SW 1271 (cell line): ENCODE results near the gene CEP85L.
"Not testable (repeated sequence)": the region's sequence is repeated elsewhere in the genome, so short reads cannot be mapped to it uniquely, and the experiment has no call there.

Experiments used
- DNase-seq, 2 experiments: peaks; one replicate each; lab custom pipeline; 2025; lab: John Stamatoyannopoulos, UW

Gene CEP85L

GRCh38 chr6:118495485-118496280 is 155.7 kb downstream of the CEP85L start:
- DNase-seq = no peak

GRCh38 chr6:118494091-118494490 is 157.3 kb downstream of the CEP85L start:
- DNase-seq = no peak

GRCh38 chr6:118489990-118490389 is 161.4 kb downstream of the CEP85L start:
- no peak for DNase-seq

GRCh38 chr6:118488631-118489030 is 162.8 kb downstream of the CEP85L start:
- DNase-seq = no peak

- no peak for DNase-seq
Measured at GRCh38 chr6:118485601-118486550, 165.5 kb downstream of the CEP85L start.

GRCh38 chr6:118476551-118476950 is 174.8 kb downstream of the CEP85L start:
- DNase-seq = no peak

GRCh38 chr6:118473266-118473665 is 178.1 kb downstream of the CEP85L start:
- no peak for DNase-seq

GRCh38 chr6:118469468-118469867 is 181.9 kb downstream of the CEP85L start:
- DNase-seq = no peak

GRCh38 chr6:118468682-118469465 is 182.5 kb downstream of the CEP85L start:
- no peak for DNase-seq

- DNase-seq = no peak
Measured at GRCh38 chr6:118467181-118467580, 184.2 kb downstream of the CEP85L start.

GRCh38 chr6:118464620-118465019 is 186.8 kb downstream of the CEP85L start:
- no peak for DNase-seq

- DNase-seq = no peak
Measured at GRCh38 chr6:118460958-118461470, 190.4 kb downstream of the CEP85L start.

GRCh38 chr6:118456982-118457381 is 194.4 kb downstream of the CEP85L start:
- no peak for DNase-seq

- no peak for DNase-seq
Measured at GRCh38 chr6:118451839-118452238, 199.6 kb downstream of the CEP85L start.

GRCh38 chr6:118444796-118445195 is 206.6 kb downstream of the CEP85L start:
- DNase-seq = no peak

- no peak for DNase-seq
Measured at GRCh38 chr6:118436482-118436881, 214.9 kb downstream of the CEP85L start.

GRCh38 chr6:118434147-118434546 is 217.2 kb downstream of the CEP85L start:
- DNase-seq = not testable (repeated sequence)

- not testable (repeated sequence) for DNase-seq
Measured at GRCh38 chr6:118421312-118421711, 230.1 kb downstream of the CEP85L start.

- DNase-seq = no peak
Measured at GRCh38 chr6:118419448-118420394, 231.7 kb downstream of the CEP85L start.
